CD4-positive, alpha-beta T cell treated with Interleukin-21 for 1 hour (primary cell): ENCODE measurements around the gene IL18R1.

Experiments used
- DNase-seq: peaks from one replicate; pipeline ENCODE4 v3.0.0-alpha.2; 2020

IL18R1 gene

DNA sequence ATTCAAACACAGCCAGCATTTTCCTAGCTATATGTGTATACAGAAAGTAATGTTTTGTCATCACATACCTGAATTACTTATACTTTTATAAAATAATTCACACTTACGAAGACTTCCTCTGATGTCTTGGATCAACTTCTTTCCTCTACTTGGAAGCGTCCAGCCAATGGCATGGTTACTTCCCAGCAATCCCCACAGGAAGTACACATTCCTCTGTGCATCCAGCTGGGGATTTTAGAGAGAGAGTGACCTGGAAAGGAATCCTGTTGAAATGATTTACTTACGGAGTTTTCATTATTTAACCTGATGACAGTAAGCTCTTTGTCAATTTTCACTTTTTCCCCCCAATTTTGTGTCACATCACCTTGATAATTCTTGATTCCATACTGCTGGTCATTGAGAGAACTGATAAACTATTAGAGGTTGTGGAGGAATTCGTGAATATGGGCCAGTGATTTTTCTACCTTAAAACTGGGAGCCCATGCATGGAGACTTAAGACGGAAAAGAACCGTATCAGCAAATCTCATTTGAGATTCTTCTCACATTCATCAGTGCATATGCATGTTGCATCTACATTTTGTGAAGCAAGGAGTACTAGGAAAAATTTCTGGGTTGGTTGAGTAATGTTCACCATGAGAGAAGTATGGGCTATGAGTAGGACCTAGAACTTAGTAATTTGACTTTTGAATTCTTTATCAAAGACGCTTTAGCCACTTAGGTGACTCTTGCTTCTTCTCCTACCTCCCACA lies 9.0 kb upstream of the IL18R1 start:
- DNase-seq, result no peak

DNA sequence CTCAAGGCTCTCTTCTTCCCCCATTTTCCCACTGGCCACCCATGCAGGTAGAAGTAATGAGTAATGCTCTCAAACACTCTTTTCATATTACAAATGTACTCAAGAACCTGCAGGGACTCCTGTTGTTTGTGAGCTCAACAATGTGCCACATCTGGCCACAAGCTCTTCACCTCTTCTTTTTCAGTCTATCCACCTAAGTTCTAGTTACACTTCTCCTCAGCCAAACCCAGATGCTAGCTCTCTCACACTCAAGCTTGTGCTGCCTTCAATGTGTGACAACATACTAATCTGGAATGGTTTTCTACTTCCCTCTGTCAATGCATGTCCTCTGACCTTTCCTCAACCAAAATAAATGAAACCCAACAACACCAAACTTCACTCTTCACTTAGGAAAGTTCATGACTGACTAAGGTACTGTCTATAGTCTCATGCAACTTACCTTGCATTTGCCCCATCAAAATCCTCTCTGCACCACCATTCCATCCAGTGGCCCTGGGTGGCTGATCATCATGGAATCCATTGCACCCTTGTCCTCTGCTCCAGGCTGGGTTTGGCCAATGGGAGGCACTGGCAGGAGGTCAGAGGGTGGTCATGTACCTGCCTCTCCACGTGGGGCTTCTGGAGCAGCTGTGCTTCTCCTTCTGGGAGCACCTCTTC lies 5.3 kb upstream of the IL18R1 start:
- DNase-seq, result no peak

DNA sequence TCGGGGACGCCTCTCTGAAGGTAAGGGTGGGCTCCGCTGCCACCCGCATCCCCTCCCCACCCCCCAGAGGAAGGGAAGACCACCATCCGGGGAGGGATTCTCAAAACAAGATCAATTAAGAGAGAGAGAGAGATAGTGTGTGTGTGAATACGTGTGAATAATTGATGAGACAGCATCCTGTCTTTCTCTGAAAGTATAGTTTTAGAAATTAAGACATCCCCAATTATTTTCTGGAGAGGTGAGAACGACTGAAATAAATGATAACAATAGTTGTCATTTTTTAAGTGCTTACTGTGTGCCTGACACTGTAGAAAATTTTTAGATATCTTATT lies 751 bp downstream of the IL18R1 start:
- DNase-seq, result no peak

DNA sequence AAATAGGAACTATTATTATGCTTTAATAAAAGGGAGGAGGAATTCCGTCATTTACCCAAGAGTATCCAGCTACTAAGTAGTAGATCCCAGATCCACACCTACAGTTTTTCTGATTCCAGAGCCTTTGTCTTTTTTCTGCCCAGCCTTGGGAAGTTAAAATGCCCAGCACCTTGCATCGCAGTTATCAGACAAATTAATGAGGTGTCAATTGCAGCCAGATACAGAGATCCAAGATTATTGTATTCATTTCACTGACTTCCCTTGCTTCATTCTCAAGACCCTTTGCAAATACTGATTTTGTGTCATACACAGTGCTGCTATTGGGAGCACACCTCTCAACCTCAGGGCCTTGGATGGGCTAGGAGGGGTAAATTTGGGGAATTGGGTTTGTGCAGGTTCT lies 1.1 kb downstream of the IL18R1 start:
- no peak for DNase-seq

DNA sequence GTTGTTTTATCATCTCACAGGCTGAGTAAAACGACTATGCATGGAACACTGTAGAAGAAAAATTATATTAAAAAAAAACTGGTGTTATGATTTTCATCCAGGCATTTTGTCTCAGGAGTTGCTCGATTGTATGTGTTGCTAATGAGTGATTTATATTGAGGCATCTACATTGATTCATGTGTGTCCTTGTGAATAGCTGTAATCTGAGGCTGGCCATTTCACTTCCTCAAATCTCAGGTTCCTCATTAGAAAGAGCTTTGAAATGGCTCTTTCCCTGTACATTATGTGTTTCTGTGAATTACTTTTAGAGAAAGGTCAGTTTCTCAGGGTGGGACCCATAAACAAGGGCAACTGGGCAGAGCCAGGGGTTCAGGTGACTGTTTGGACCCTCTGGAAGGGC lies 2.3 kb downstream of the IL18R1 start:
- DNase-seq, result no peak

DNA sequence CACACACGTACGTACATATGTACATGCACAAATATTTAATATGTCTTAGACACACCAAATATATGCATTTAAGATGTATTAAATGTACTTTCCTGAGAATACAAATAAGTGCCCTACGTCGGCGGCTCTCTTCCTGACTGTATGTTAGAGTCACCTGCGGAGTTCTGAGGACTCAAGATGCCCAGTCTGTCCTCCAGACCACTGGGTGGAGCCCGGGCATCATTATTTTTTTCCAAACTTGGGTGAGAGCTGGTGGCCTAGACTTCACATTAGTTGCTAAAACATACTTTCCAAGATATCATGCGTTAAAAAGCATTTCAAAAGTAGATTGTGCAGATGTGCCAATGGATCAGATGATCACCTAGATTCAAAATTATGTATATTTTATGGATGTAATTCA lies 2.9 kb downstream of the IL18R1 start:
- peak; percentile 29 for DNase-seq

DNA sequence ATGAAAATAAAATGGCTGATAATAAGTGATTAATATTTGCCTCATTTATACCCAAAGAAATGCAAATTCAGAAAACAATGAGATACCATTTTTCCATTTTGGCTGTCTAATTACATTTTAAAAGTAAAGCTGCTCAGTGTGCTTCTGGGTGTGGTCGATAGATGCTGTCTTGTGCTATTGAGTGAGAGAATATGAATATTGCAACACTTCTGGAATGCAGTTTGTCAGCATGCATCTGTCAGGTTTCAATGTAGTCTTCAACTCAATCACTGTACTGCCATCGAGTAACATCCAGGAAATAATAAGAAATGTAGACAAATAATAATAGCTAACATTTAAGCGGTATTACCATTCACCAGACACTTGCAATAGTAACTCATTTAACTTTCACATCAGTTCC lies 3.9 kb downstream of the IL18R1 start:
- DNase-seq, result no peak

DNA sequence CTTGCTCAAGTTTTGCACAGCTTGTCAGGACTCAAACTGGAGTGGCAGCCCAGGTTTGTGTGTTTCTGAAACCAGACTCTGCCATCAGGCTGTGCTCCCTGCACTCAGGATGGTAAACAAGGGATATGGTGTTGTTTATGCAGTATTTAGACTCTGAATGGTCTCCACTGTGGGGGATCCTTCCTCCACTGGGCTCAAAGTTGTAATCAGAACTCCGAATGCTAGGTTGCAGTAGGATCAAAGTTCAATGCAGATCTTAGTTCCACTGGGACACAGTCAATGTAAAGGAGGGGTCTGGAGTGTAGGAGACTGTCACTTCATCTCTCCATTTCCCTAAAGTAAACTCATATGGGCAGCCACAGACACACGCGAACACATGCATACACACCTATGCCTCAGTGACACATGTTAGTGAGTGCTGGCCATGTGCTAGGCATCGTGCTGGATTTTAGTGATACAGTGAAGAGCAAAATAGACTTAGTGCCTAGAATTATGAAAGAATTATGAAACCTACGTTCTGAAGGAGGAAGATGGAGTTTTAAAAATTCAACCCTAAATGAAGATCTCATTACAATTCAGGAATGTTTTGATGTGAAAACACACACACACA lies 6.1 kb downstream of the IL18R1 start:
- no peak for DNase-seq

DNA sequence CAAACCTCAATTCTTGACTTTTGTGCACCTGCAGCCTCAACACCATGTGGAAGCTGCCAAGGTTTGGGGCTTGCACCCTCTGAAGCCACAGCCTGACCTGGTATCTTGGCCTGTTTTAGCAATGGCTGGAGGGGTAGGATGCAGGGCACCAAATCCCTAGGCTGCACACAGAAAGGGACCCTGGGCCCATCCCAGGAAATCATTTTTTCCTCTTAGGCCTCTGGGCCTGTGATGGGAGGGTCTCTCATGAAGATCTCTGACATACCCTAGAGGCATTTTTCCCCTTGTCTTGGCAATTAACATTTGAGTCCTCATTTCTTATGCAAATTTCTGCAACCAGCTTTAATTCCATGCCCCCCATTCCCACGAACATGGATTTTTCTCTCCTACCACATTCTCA lies 10.2 kb downstream of the IL18R1 start:
- DNase-seq, result no peak

DNA sequence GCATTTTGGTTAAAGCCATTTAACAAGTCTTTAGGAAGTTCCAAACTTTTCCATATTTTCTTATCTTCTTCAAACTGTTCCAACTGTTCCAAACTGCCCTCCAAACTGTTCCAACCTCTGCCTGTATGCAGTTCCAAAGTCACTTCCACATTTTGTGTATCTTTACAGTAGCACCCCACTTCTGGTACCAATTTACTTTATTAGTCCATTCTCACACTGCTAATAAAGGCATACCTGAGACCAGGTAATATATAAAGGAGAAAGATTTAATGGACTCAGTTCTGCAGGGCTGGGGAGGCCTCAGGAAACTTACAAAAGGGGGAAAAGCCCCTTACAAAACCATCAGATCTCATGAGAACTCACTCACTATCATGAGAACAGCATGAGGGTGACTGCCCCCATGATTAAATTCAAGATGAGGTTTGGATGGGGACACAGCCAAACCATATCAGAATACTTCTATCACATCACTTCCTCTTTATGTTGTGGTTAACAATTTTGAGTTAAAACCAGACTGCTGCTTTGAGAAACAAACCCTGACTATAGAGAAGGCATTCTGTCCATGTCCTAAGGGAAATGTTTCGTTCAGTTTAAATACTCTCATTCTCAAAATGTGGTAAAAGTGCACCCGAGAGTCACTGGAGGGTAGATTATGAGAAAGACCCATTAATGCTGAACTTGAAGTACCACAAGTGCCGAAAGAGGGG lies 11.0 kb downstream of the IL18R1 start:
- peak; percentile 23 for DNase-seq

DNA sequence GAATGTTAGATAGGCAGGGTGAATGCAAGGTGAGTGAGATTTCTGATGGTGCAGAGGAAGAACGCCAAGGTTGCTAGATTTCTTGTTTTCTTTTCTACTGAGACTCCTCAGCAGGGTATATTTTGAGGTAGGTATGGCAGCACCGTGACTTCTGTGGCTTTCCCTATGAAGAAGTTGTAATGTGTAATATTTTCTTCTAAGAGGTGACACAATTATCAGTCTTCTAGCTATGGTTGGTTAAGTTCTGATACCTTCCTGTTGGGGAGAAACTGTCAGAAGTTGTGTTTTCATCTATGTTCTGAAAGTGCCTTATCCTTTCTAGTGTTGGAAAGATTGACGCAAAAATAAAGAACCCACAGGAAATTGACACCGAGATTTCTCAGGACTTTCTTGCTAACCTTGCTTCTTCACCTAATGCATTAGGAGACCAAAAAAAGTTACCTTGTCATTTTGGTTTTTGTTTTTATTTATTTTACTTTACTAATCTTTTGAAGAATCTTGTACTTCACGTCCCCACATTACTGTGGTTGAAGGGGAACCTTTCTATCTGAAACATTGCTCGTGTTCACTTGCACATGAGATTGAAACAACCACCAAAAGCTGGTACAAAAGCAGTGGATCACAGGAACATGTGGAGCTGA lies 11.9 kb downstream of the IL18R1 start:
- DNase-seq, result peak; percentile 53

DNA sequence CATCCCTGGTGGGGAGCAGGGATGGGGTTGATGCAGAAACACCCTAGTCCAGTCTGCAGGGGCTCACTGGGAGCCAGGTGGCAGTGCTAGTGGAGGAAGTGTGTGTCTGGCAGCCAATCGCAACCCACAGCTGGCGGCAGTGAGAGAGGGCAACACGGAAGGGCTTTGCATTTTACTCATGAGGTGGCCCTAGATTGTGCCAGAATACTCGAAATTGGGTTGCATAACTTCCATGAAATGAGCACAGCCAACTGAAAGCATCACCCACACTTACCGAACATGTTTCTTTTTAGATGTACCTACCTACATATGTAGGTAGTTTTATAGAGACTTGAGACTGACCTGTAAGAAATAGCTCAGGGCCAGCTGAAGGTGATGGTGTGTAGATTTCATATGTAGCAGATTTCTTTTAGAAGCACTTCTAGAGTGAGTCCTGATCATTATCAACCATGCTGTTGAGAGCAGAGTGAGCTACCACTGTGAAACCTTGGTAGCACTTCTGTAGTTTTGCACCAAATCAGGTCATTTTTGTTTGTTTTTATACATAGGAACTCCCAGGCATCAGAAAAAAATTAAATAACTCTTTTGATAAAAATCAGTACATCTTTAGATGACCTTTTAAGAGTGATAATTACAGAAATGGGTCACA lies 13.0 kb downstream of the IL18R1 start:
- DNase-seq, result peak; percentile 32

DNA sequence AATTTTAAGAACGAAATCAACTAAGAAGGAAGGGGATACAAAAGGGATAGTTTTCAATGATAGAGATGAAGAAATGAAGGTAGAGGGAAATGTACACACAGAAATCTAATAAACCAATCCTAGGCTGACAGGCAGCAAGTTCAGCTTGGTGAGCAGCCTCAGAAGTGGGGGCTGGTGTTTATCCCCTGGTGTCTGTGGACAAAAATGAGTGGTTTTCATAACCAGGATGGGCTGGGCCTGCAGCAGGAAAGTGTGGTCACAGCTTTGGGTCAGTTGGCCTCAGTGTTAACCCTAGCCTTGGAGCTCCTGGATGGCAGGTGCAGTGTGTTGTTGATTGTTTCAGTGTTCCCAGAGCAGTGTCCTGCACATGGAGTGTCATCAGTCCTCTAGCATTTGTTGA lies 14.3 kb downstream of the IL18R1 start:
- no peak for DNase-seq

DNA sequence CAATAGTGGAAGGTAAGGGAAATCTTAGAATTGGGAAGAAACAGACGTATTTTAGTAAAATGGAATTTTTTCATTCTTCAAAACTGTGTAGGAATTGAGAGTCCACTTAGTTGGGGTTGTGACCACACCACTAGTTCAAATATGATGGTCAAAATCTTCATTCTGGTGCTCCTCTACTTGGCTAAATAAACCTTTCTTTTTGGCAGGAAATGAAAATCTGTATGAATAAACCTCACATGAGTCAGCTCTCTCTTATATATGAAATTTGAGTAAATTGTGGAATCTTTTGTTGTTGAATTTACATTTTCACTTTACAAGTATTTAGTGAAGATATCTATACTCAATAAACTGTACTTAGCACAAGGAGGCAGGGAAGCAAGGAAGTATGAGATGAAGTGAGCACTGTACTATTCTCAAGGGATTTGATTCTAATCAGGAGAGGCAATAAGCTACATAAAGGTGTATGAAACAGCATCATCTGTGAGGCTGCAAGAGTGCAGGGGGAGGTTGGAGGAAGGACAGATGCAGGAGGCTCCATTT lies 20.5 kb downstream of the IL18R1 start:
- DNase-seq, result no peak

DNA sequence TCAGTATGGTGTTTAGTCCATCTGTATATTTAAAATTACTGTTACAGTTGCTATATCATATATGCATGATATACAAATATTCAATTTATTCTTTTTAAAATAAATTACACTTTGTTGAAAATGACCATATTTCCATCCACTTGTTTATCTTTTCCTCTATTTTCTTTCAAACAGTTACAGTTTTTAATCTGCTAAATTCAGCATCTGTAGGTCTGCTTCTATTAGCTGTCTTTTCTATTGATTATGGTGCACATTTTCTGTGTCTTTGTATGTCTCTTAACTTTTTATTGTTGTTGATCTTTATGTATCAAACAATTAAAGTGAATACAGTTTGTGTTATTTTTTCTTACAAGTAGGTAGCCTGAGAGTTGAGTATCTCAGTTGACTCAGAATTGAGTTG lies 28.1 kb downstream of the IL18R1 start:
- DNase-seq, result no peak

DNA sequence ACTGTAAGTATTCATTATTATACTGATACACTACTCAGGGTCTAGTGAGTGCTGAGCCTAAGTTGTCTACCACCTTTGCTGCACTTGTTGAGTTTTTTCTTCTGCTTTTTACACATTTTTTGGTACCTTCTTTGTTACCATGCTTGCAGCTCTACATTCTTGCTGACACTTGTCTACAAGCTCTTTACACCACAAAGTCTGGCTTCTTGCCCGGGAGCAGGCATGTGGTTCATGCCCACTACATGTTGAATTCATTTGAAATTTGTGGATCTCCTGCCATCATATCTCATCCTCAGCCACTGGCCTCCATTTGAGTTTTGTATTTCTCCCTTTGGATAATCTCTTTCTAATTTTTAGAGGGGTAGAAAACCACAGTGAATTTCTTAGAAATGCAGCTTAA lies 29.9 kb downstream of the IL18R1 start:
- no peak for DNase-seq

DNA sequence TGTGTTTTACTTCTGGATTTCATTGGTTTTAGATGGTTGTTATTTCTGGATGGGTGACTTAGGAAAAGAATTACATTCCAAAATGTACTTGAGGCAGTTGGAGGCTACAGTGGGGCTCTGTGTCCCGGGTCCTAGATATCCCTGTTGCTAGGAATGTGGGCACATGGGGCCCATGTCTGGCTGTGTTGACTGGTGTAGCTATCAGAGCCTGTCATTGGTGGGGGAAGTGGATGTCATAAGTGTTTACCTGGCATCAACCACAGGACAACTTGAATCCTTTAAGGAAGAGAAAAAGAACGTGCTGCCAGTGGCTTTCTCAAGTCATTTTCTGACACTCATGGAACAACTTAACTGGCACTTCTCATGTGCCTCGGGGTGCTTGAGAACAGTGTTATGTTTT lies 30.4 kb downstream of the IL18R1 start:
- DNase-seq, result no peak

DNA sequence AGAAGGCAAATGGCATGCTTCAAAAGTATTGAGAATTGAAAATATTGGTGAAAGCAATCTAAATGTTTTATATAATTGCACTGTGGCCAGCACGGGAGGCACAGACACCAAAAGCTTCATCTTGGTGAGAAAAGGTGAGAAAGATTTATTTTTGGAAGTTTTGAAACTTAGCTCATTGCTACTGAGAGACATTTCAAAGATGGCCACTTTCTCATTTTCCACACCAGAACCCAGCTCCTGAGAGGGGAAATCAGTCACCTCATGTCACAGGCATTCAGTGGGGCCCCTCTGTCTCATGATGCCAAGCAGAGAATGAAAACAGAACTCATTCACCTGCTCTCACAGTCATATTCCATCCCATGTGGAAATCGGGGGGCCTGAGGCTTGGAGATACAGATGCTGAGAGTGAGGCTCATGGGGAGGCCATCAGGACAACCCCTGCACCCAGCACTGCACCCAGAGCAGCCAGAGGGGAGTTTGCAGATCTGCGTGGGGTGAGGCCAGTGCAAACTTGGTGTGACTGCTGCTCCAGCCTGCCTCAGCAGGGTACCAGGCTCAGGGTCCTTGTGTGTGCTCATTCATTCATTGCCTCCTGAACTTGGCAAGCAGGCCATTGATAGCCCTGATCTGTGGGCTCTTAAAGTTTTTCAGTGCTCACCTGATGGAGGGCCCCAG lies 31.4 kb downstream of the IL18R1 start:
- DNase-seq, result no peak

DNA sequence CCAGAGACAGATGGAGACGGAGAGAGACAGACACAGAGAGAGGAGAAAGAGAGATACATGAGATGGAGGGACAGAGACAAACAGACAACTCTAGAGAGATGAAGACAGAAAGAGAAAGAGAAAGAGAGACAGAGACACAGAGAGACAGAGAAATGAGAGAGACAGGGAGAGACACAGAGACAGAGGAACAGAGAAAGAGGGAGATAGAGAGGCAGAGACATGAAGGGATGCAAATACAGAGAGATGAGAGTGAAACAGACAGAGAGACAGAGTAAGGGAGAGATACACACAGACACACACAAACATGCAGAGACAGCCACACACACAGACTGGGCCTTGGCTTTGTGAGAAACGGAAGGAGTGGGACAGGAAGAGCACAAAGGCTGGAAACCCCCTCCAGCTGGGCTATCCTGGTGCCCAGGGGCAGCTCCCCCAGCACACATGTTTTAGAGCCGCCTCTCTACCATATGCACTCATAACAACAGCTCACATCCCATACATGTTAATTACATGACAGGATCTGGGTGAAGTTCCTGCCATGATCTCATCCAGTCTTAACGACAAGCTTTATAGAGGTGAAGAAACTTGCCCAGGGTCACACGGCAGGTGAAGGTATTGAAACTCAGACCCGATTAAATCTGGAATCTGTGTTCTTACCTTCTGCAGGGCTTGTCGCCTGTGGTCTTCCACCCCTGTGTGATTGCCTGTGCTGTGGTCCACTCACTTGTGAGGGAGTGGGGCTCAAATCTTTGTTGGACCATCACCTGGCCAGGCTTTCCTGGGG lies 32.4 kb downstream of the IL18R1 start:
- no peak for DNase-seq

DNA sequence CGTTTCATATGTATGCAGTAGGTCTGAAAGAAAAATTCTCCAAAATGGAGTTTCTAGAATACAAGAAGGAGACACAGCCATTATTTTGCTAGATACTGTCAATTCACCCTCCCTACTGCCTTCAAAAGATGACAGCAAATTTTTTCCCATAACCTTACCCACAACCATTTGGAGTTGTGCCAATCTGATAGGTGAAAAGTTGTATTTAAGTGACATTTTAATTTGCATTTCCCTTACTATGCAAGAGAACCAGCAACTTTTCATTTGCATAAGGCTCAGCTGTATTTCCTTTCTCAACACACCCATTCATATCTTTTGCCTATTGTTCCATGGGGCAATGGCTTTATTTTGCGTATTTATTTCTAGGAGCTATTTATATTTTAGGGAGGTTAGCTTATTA lies 36.0 kb downstream of the IL18R1 start:
- peak; percentile 63 for DNase-seq

DNA sequence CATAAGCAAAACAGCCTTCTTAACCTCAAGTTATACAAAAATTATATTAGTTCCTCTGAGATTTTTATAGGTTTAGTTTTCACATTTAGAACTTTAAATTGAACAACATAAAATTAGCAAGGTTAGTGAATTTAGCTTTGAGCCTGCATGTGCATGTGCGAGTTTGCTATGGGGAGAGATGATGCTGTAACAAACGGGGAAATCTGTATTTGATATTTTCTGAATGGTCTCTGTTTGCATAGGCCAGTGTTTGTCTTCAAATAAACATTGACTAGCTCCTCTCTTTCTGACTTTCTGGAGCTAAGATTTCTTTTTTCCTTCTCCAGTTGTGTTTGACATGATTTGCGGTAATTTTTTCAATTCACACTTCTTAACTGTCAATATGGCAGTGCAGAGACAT lies 36.5 kb downstream of the IL18R1 start:
- no peak for DNase-seq
